GM21447 (cell line): ENCODE measurements around the gene GPR148.

Source experiments
- ATAC-seq: cut with Tn5 transposase; IDR thresholded peaks from one replicate; pipeline ENCODE4 v1.9.1; 2021; ENCODE audit not compliant: unreplicated experiment

GPR148 gene

DNA sequence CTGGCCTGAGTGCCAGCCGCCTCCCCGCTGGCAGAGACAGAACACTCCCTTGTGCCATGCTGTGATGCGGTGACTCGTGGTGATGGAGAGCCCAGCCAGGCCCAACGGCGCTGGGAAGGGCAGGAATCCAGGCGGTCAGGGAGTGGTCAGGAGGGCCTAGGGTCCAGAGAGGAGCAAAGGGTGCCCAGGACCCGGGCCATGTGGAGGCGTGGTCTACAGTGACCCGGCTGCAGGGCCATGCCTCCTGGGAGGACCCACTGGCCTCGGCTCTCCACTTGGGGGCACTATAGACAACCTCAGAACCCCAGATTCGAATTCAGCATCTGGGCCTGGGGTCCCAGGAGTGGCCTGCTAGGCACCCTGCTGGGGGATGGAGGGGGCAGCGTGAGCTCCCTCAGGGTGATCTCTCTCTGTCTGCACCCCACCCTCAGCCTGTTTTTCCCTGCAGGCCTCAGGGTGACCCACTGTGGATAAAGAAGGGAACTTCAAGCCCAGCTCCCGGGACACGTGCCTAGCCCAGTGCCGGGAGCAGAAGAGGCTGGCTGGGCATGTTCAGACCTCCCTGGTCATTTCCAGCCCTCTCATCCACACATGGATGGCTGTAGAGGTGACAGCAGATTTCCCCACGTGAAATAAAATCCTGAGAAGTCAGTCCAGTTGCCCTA is 39.5 kb downstream of the GPR148 start:
- no peak for ATAC-seq

DNA sequence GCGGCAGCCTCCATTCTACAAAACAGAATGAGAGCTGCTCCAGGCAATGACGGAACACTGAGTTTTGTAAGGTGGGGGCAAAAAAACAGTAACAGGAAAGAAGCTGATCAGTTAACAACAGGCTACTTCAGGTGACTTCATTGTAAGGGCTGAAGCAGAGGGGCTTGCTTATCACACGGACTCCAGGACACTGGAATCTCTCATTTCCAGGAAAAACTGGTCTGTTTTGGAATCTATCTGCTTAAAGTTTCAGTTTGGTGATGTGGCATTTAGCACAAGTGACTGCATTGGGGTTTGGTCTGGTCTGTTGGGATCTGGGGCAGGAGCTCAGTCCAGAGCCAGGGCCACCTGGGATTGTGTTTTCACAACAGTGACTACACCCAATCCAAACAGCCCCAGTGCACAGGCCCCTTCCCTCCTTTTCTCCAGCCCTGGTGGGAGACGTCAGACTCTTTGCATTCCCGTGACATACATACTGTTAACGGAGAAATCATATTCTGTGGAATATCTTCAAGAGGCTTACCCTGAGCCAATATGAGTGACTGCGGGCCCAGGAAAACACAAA is 40.6 kb downstream of the GPR148 start:
- no peak for ATAC-seq

DNA sequence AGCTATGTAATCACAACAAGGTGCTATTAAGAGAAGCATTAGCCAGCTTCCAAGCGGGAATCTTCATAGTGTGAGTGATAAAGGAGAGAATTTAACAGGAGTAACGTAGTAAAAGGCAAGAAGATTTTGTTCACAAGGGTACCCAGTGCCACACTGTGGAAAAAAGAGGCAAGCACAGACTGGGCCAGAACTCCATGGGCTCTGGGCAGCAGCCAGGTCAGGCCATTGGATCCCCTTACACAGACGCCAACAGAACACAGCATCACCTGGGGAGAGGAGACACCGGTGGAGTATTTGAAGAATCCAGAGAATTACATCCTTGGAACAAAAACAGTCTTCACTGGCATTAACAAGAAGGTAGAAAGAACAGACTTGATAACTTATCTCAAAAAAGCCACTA is 47.7 kb downstream of the GPR148 start:
- no peak for ATAC-seq

DNA sequence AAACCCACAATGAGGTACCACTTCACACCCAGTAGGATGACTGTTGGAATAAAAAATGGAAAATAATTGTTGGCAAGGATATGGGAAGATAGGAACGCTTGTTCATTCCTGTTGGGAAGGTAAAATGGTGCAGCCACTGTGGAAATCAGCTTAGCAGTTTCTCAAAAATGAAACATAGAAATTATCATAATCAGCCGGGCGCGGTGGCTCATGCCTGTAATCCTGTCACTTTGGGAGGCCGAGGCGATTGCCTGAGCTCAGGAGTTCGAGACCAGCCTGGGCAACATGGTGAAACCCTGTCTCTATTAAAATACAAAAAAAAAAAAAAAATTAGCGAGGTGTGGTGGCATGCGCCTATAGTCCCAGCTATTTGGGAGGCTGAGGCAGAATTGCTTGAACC is 49.9 kb downstream of the GPR148 start:
- no peak for ATAC-seq
